ENCODE data around the gene GNG14.

DNA sequence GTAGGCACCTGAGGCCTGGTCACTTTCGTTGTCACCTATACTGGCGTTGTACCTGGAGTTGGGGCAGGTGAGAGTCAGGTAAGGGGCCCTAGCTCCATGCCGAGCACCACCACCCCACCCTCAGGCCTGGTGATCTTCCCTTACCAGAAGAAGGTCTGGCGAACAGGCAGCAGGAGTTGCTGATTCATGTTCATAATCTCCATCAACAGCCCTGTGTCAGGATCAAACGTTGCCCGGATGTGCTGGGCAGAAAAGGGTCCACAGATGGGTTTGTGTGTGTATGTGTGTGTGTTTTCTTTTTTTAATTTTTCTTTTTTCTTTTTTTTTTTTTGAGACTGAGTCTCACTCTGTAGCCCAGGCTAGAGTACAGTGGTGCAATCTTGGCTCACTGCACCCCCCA lies 35.6 kb upstream of the GNG14 start:
- TF ChIP-seq CTCF (IDR thresholded peaks at IDR 0.05), result no peak
- TF ChIP-seq EP300 (IDR thresholded peaks at IDR 0.05), result no peak
- no peak for TF ChIP-seq POLR2A (IDR thresholded peaks at IDR 0.05)
